Measurements from ENCODE around the gene ABCA4.

The ABCA4 gene

GRCh38 chr1:93977598-93977945, 143.4 kb downstream of the ABCA4 start:
- no peaks in the 10 kb centered on the region for H3K36me3 ChIP-seq (ENCODE audit: control insufficient read depth in 1 of 2, insufficient read depth in 2 of 2, low read length in 2 of 2)
- H2BK120ac ChIP-seq (ENCODE audit: insufficient read depth, low read length, poor library complexity), result peak overlapping the region; percentile 8
- no peak overlapping the region for H3K4ac ChIP-seq (ENCODE audit: low read depth, low read length)
- no peak overlapping the region for H3K23ac ChIP-seq (ENCODE audit: low read length)
- no peaks in the 10 kb centered on the region for H3K9me3 ChIP-seq (ENCODE audit: insufficient read depth, low read depth, low read length)
- H3K18ac ChIP-seq (ENCODE audit: low read length), result no peak overlapping the region
- H3K4me3 ChIP-seq (ENCODE audit: low read depth, low read length), result no peak overlapping the region
- no peak overlapping the region for H2AK5ac ChIP-seq (ENCODE audit: low read length)
- H3K9ac ChIP-seq (ENCODE audit: low read length), result no peak overlapping the region
- H3K79me1 ChIP-seq (ENCODE audit: low read length), result peaks cover 19% of the 10 kb centered on the region
- H2BK12ac ChIP-seq (ENCODE audit: low read length), result peak overlapping the region; percentile 37
- peak overlapping the region; percentile 75 for H3K27ac ChIP-seq (ENCODE audit: low read depth, low read length)
- H3K79me2 ChIP-seq (ENCODE audit: control insufficient read depth, insufficient read depth, low read length, poor library complexity), result peaks cover 2% of the 10 kb centered on the region
- H3K27me3 ChIP-seq (ENCODE audit: insufficient read depth, low read length), result no peaks in the 10 kb centered on the region
- DNase-seq, result no peak
- H2AFZ ChIP-seq (ENCODE audit: insufficient read depth, low read length, poor library complexity), result no peak overlapping the region
- no CpG with 5 or more reads among the region's 1 CpG for WGBS (ENCODE audit: extremely low coverage, insufficient coverage, insufficient read length)
- peaks cover 24 to 39% of the 10 kb centered on the region in 2 experiments for H3K4me1 ChIP-seq (ENCODE audit: control insufficient read depth in 1 of 2, insufficient read depth in 2 of 2, low read length in 2 of 2)
- H3K14ac ChIP-seq (ENCODE audit: low read length), result peak overlapping the region; percentile 12
- H4K91ac ChIP-seq (ENCODE audit: low read depth, low read length), result peak overlapping the region; percentile 30
- no peak overlapping the region for H3K4me2 ChIP-seq (ENCODE audit: low read length)
- no peak overlapping the region for H4K8ac ChIP-seq (ENCODE audit: low read depth, low read length)
- no peak overlapping the region for H4K12ac ChIP-seq (ENCODE audit: low read depth, low read length)
- peak overlapping the region; percentile 12 for H2BK5ac ChIP-seq (ENCODE audit: low read depth, low read length, poor library complexity)

GRCh38 chr1:93976711-93977597, 144.0 kb downstream of the ABCA4 start:
- no peaks in the 10 kb centered on the region for H3K9me3 ChIP-seq (ENCODE audit: insufficient read depth, low read depth, low read length)
- H3K36me3 ChIP-seq (ENCODE audit: control insufficient read depth in 1 of 2, insufficient read depth in 2 of 2, low read length in 2 of 2), result no peaks in the 10 kb centered on the region
- H3K9ac ChIP-seq (ENCODE audit: low read length), result no peak overlapping the region
- DNase-seq, result no peak
- peak overlapping the region; percentile 51 for H2BK12ac ChIP-seq (ENCODE audit: low read length)
- no peak overlapping the region for H3K4me3 ChIP-seq (ENCODE audit: low read depth, low read length)
- H4K91ac ChIP-seq (ENCODE audit: low read depth, low read length), result peak overlapping the region; percentile 30
- peaks cover 2% of the 10 kb centered on the region for H3K79me2 ChIP-seq (ENCODE audit: control insufficient read depth, insufficient read depth, low read length, poor library complexity)
- H4K8ac ChIP-seq (ENCODE audit: low read depth, low read length), result peak overlapping the region; percentile 30
- H3K27me3 ChIP-seq (ENCODE audit: insufficient read depth, low read length), result no peaks in the 10 kb centered on the region
- peak overlapping the region; percentile 75 for H3K27ac ChIP-seq (ENCODE audit: low read depth, low read length)
- peaks cover 19% of the 10 kb centered on the region for H3K79me1 ChIP-seq (ENCODE audit: low read length)
- H2BK120ac ChIP-seq (ENCODE audit: insufficient read depth, low read length, poor library complexity), result peak overlapping the region; percentile 6
- H3K4me2 ChIP-seq (ENCODE audit: low read length), result no peak overlapping the region
- H3K23ac ChIP-seq (ENCODE audit: low read length), result no peak overlapping the region
- H4K12ac ChIP-seq (ENCODE audit: low read depth, low read length), result no peak overlapping the region
- peak overlapping the region; percentile 44 for H2BK5ac ChIP-seq (ENCODE audit: low read depth, low read length, poor library complexity)
- H2AFZ ChIP-seq (ENCODE audit: insufficient read depth, low read length, poor library complexity), result no peak overlapping the region
- peak overlapping the region; percentile 27 for H3K4ac ChIP-seq (ENCODE audit: low read depth, low read length)
- H3K4me1 ChIP-seq (ENCODE audit: control insufficient read depth in 1 of 2, insufficient read depth in 2 of 2, low read length in 2 of 2), result peaks cover 24 to 39% of the 10 kb centered on the region in 2 experiments
- no peak overlapping the region for H3K18ac ChIP-seq (ENCODE audit: low read length)
- H2AK5ac ChIP-seq (ENCODE audit: low read length), result no peak overlapping the region
- H3K14ac ChIP-seq (ENCODE audit: low read length), result peak overlapping the region; percentile 21

- no peak overlapping the region for H3K4me2 ChIP-seq (ENCODE audit: low read length)
- H3K27me3 ChIP-seq (ENCODE audit: insufficient read depth, low read length), result no peaks in the 10 kb centered on the region
- no peak overlapping the region for H3K4ac ChIP-seq (ENCODE audit: low read depth, low read length)
- H2AK5ac ChIP-seq (ENCODE audit: low read length), result no peak overlapping the region
- no peak overlapping the region for H3K4me3 ChIP-seq (ENCODE audit: low read depth, low read length)
- peak; percentile 79 to 80 for DNase-seq
- no CpG with 5 or more reads among the region's 2 CpGs for WGBS (ENCODE audit: extremely low coverage, insufficient coverage, insufficient read length)
- H4K91ac ChIP-seq (ENCODE audit: low read depth, low read length), result no peak overlapping the region
- no peak overlapping the region for H3K23ac ChIP-seq (ENCODE audit: low read length)
- H3K36me3 ChIP-seq (ENCODE audit: control insufficient read depth in 1 of 2, insufficient read depth in 2 of 2, low read length in 2 of 2), result no peaks in the 10 kb centered on the region
- no peak overlapping the region for H3K18ac ChIP-seq (ENCODE audit: low read length)
- no peak overlapping the region for H3K14ac ChIP-seq (ENCODE audit: low read length)
- H3K9ac ChIP-seq (ENCODE audit: low read length), result no peak overlapping the region
- H3K79me1 ChIP-seq (ENCODE audit: low read length), result peaks cover 19% of the 10 kb centered on the region
- no peak overlapping the region for H2BK12ac ChIP-seq (ENCODE audit: low read length)
- no peak overlapping the region for H4K8ac ChIP-seq (ENCODE audit: low read depth, low read length)
- peaks cover 24 to 39% of the 10 kb centered on the region in 2 experiments for H3K4me1 ChIP-seq (ENCODE audit: control insufficient read depth in 1 of 2, insufficient read depth in 2 of 2, low read length in 2 of 2)
- no peak overlapping the region for H2BK5ac ChIP-seq (ENCODE audit: low read depth, low read length, poor library complexity)
- no peak overlapping the region for H2BK120ac ChIP-seq (ENCODE audit: insufficient read depth, low read length, poor library complexity)
- no peak overlapping the region for H2AFZ ChIP-seq (ENCODE audit: insufficient read depth, low read length, poor library complexity)
- H3K79me2 ChIP-seq (ENCODE audit: control insufficient read depth, insufficient read depth, low read length, poor library complexity), result peaks cover 2% of the 10 kb centered on the region
- no peak overlapping the region for H4K12ac ChIP-seq (ENCODE audit: low read depth, low read length)
- H3K9me3 ChIP-seq (ENCODE audit: insufficient read depth, low read depth, low read length), result no peaks in the 10 kb centered on the region
- H3K27ac ChIP-seq (ENCODE audit: low read depth, low read length), result peak overlapping the region; percentile 75
Measured at GRCh38 chr1:93976291-93976690, 144.7 kb downstream of the ABCA4 start.

- no peaks in the 10 kb centered on the region for H3K27me3 ChIP-seq (ENCODE audit: insufficient read depth, low read length)
- H3K79me2 ChIP-seq (ENCODE audit: control insufficient read depth, insufficient read depth, low read length, poor library complexity), result no peaks in the 10 kb centered on the region
- H2BK5ac ChIP-seq (ENCODE audit: low read depth, low read length, poor library complexity), result no peak overlapping the region
- no peak overlapping the region for H2BK12ac ChIP-seq (ENCODE audit: low read length)
- no peak overlapping the region for H3K23ac ChIP-seq (ENCODE audit: low read length)
- H3K9me3 ChIP-seq (ENCODE audit: insufficient read depth, low read depth, low read length), result no peaks in the 10 kb centered on the region
- H3K4me3 ChIP-seq (ENCODE audit: low read depth, low read length), result no peak overlapping the region
- H3K18ac ChIP-seq (ENCODE audit: low read length), result no peak overlapping the region
- no peaks in the 10 kb centered on the region for H3K36me3 ChIP-seq (ENCODE audit: control insufficient read depth in 1 of 2, insufficient read depth in 2 of 2, low read length in 2 of 2)
- H3K4me1 ChIP-seq (ENCODE audit: control insufficient read depth in 1 of 2, insufficient read depth in 2 of 2, low read length in 2 of 2), result peaks cover 7 to 12% of the 10 kb centered on the region in 2 experiments
- no peak overlapping the region for H3K14ac ChIP-seq (ENCODE audit: low read length)
- H2AK5ac ChIP-seq (ENCODE audit: low read length), result no peak overlapping the region
- H4K12ac ChIP-seq (ENCODE audit: low read depth, low read length), result no peak overlapping the region
- peak overlapping the region; percentile 25 for H2AFZ ChIP-seq (ENCODE audit: insufficient read depth, low read length, poor library complexity)
- H3K9ac ChIP-seq (ENCODE audit: low read length), result no peak overlapping the region
- no CpG with 5 or more reads among the region's 2 CpGs for WGBS (ENCODE audit: extremely low coverage, insufficient coverage, insufficient read length)
- H3K4me2 ChIP-seq (ENCODE audit: low read length), result no peak overlapping the region
- H3K79me1 ChIP-seq (ENCODE audit: low read length), result peaks cover 7% of the 10 kb centered on the region
- no peak overlapping the region for H3K4ac ChIP-seq (ENCODE audit: low read depth, low read length)
- H3K27ac ChIP-seq (ENCODE audit: low read depth, low read length), result no peak overlapping the region
- no peak for DNase-seq
- H4K91ac ChIP-seq (ENCODE audit: low read depth, low read length), result no peak overlapping the region
- H4K8ac ChIP-seq (ENCODE audit: low read depth, low read length), result no peak overlapping the region
- H2BK120ac ChIP-seq (ENCODE audit: insufficient read depth, low read length, poor library complexity), result no peak overlapping the region
Measured at GRCh38 chr1:93972341-93972740, 148.6 kb downstream of the ABCA4 start.
